GOT3 (cell line): Measurements from ENCODE around the gene CELSR3.

ENCODE experiments used
- DNase-seq: peaks from one replicate; lab custom pipeline; 2025; ENCODE audit warnings: mixed read lengths; lab: John Stamatoyannopoulos, UW

Gene CELSR3

GRCh38 chr3:48660800-48661400 lies 1.8 kb downstream of the CELSR3 start:
- no peak for DNase-seq

- no peak for DNase-seq
Measured at GRCh38 chr3:48656841-48657281, 5.8 kb downstream of the CELSR3 start.

DNA sequence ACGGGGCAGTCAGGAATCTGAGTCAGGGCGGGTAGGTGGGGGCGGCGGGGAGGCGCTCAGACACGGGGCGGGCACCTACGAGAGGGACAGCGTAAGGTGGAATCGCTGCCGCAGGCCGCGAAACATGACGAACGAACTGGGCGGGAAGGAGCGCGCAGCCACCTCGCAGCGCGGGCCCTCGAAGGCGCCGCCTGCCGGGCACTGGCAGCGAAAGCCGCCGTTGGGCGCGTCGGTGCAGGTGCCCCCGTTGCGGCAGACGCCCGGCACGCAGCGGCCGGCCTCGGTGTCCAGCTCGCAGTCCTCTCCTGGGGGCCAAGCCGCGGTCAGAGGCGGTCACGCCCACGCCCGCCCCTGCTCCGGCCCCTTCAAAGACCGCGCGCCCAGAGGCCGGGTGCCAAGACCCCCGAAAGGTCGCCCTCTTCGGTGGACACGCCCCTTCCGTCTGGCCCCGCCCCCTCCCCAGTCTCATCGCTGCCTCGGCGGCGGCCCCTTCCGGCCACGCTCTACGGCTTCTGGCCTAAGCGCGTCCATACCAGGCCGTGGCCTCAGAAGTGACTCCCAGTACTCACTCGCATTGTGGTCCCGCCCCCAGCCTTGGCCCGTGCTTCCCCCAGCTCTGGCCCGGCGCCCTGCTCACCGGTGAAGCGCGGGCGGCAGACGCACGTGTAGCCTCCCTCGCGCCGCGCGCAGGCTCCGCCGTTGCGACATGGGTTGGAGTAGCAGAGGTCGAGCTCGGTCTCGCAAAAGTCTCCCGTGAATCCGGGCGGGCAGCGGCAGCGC lies 6.4 kb downstream of the CELSR3 start:
- peak; percentile 58 for DNase-seq

DNA sequence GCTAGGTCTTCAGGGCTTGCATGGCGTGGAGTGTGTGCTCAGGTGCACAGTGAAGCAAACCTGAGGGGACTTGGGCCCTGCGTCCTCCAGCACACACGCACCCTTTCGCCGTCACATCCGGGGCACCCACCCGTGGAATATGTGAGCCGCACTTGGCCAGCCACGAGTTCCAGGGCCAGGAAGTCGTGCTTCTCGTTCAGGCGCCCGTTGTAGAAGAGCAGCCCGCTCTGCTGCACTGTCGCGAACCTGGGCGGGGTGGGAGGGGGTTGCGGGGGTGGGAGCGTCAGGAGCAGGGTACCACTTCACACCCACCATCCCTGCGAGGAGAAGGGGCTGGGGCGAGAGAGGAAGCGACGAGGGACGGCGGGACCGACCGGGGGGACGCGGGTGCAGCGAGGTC lies 7.1 kb downstream of the CELSR3 start:
- DNase-seq: no peak

DNA sequence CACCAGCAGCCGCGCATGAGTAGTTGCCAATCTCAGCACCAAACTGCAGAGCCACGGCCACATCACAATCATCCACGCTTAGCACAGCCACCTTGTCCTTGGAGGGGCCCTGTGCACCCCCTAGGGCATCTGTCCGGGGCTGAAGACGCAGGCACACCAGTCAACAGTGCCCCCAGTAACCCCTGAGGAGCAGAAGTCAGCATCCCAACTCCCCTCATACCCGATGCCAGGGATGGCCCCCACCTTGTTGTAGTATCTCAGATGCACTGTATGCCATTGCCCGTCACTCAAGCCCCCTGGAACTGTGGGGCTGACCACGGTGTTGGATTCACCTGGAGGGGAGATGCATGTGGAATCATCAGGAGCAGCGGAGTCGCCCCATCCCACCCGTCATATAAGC lies 7.6 kb downstream of the CELSR3 start:
- no peak for DNase-seq

DNA sequence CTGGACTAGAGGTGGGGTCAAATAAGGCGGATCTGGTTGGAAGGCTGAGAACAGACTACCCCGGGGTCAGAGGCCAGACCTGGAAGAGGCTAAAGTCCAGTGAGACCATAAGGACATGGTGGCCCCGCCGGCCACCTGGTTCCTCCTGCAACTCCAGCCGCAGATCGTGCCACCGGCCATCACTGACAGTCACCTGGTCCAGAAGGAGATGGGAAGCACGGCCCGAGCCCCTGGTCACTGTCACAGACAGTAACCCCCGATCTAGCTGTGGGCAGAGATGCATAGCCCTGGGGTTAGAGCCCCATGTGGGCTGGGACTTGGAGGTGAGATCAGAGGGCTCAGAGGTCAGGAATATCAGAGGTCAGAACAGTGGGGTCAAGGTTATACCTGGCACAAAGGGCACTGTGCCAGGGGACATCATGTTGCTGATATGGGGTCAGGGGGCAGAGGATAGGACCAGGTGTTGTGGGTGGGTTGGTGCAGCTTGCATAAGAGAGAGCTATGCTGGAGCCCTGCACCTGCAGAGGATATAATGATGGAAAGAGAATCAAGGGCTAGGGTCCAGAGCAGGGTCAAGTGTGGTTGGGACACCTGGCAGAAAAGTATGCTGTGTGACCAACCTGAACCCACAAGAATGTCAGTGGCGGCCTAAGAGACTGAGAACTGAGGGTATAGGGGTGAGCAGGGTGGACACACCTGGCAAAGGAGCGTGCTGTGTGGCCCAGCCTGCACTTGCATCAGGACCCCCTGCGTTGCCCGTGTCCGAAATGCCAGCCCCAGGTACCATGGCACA lies 9.6 kb downstream of the CELSR3 start:
- DNase-seq: no peak

DNA sequence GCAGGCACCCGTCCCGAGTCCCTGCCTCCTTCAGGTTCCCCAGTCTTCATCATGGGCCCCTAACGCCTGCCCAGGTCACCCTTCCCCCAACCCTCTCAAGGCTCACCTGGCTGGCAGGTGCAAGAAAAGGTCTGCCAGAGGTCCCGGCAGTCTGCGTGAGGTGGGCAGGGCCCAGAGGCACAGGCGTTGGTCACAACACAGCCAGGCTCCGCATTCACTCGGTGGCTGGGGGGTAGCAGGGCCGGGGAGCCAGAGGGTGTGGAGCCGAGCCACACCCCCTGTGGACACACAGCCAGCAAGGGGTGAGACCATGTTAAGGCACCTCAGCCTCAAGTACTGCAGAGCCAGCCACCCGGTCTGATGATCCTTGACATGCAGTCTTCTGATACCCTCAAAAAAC lies 10.9 kb downstream of the CELSR3 start:
- DNase-seq: no peak

GRCh38 chr3:48650723-48651122 lies 12.0 kb downstream of the CELSR3 start:
- DNase-seq: no peak

GRCh38 chr3:48648188-48648850 lies 14.4 kb downstream of the CELSR3 start:
- no peak for DNase-seq

DNA sequence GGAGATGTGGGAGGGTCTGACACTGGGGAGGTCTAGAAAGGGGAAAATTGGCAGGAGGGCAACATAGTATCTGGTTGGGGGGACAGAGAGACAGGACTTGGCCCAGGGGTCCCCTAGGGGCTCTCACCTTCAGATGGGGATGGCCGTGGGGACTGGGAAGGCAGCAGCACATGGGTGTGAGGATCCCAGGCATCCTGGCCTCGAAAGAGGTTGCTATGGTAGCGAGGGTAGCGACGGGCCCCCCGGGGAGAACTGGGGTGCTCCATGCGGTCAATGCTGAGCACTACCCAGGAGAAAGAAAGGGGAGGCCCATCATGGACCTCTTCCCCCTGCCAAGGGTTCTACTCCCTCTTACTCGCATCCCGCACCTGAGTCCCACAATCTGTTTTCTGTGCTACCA lies 15.0 kb downstream of the CELSR3 start:
- DNase-seq: no peak

GRCh38 chr3:48644898-48645760 lies 17.6 kb downstream of the CELSR3 start:
- no peak for DNase-seq

DNA sequence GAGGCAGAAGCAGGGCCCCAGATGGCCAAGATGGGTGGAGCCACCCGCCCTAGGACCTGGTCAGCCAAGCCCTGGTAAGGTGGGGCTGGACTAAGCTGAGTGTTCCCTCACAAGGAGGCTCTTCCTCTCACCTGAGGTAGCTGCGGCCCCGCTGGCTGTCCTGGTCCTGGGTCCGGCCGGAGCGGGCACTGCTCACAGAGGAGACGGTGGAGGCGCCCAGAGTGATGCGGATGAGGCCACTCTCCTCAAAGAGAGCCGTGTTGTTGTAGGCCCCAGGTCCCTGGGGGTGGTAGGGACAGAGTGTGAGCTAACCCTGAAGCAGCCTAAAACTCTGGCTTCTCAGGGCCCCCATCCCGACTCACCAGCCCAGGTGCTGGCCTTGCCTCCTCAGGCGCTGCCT lies 20.1 kb downstream of the CELSR3 start:
- no peak for DNase-seq

- no peak for DNase-seq
Measured at GRCh38 chr3:48641396-48641795, 21.3 kb downstream of the CELSR3 start.

GRCh38 chr3:48639944-48640606 lies 22.6 kb downstream of the CELSR3 start:
- no peak for DNase-seq

- no peak for DNase-seq
Measured at GRCh38 chr3:48637305-48637704, 25.4 kb downstream of the CELSR3 start.

DNA sequence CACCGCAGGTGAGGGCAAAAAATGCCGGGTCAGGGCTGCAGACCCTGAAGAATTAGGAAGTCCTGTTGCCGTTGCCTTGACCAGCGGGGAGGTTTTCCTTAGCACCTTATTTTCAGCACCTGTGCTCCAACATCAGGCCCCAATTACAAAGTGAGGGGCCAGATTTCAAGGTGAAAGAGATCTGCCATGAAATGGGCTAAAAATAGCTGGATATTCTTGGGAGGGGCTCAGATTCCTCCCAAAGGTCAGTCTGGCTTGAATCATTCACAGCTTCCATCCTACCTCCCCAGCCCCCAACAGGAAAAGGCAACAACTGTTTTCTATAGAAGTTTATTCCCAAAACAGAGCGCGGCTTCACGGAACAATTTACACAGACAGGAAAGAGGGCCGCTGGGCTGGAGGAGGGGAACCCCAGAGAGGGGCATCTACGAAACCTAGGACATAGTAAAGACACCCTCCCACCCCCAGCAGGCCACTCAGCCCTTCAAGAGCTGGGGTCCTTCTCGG lies 26.5 kb downstream of the CELSR3 start:
- DNase-seq: no peak

GRCh38 chr3:48635222-48636021 lies 27.3 kb downstream of the CELSR3 start, which contains the start of gene SLC26A6:
SLC26A6 (minus strand) TSS chr3:48635461; CDS start chr3:48635393, 68 bp downstream.
- DNase-seq: peak; percentile 89

DNA sequence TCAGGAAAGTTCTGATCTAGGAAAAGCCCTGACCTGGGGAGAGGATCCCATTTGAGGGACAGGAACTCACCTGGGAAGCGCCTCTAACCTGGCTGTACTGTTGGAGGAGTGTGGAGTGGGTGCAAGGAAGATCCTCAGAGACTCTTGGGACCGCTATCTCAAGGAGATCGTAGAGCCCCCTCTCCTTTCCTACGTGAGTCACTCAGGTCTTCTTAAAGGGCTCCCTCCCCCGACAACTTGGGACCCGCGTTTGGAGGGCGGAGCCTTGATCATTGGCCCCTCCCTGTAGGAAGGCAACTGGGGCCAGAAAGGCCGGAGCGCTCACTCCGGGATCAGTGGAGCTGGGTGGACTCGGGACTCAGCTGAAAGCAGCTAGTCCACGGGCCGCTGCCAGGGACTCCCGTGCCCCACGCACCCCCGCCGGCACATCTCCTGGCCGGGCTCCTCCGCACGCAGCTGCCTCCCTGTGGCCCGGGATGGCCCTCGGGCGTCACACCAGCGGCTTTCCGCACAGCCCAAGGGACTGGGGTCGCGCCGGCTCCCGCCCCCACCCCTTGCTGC lies 27.9 kb downstream of the CELSR3 start:
- no peak for DNase-seq

DNA sequence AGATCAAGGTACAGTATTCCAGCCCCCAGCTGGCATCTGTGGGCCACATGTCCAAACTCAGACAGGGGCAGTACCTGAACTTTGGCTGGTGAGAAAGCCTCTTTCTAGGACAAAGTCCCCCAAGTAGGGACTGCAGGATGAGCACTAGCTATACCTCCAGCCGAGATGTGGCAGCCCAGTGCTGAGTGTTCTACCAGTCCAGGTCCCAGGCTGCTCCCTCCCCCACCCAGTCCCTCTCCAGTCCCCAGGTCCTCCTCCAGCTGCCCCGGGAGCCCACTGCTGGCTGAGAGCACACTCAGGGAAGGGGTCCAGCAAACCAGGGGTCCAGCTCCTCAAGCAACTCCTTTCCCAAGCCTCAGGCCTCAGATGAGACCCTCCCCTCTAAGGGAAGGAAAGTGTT lies 28.9 kb downstream of the CELSR3 start:
- DNase-seq: no peak
